ENCODE results near the gene OSMR.

DNA sequence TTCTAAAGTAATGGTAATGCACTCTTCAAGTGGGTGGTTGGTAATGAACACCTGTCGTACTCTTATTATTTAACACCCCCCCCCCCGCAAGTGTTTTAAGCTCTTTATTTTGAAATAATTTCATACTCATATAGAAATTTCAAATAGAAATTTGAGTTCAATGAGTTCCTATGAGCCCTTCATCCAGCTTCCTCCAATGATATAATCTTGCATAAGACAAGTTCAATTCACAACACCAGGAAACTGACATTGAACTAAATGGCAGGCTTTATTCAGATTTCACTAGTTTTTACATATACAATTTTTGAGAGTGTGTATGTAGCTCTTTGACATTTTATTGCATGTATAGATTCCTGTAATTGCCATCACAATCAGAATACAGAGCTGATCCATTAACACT, 30.9 kb upstream of the OSMR start:
- no peak for TF ChIP-seq POLR2AphosphoS5 (IDR thresholded peaks at IDR 0.05; ENCODE audit: low read depth, low read length)
- no peak for TF ChIP-seq TAF1 (IDR thresholded peaks at IDR 0.05; ENCODE audit: borderline replicate concordance, low read depth, low read length)
